GM12875 (cell line): Measurements from ENCODE around the gene IL13RA1.

Source experiments
- H3K4me3 ChIP-seq: one replicate; pipeline ENCODE4 v1.5.1; 2011; ENCODE audit warnings: low read depth, low read length, control low read depth
- CTCF ChIP-seq: IDR thresholded peaks from 2 replicates; pipeline ENCODE4 v1.5.1; 2011; ENCODE audit warnings: low read depth, mild to moderate bottlenecking, control low read depth, inconsistent platforms, low read length, moderate library complexity, borderline replicate concordance; ENCODE audit not compliant: insufficient read depth

Gene IL13RA1

GRCh38 chrX:118761939-118762707, 34.7 kb downstream of the IL13RA1 start:
- no peak for TF ChIP-seq CTCF
- H3K4me3 ChIP-seq, result no peak overlapping the region

GRCh38 chrX:118763489-118763888, 36.1 kb downstream of the IL13RA1 start:
- no peak overlapping the region for H3K4me3 ChIP-seq
- TF ChIP-seq CTCF, result no peak

- no peak for TF ChIP-seq CTCF
- no peak overlapping the region for H3K4me3 ChIP-seq
Observed at GRCh38 chrX:118764122-118764521, 36.7 kb downstream of the IL13RA1 start.

GRCh38 chrX:118770133-118770760, 42.8 kb downstream of the IL13RA1 start:
- no peak overlapping the region for H3K4me3 ChIP-seq
- TF ChIP-seq CTCF, result no peak

- TF ChIP-seq CTCF, result no peak
Observed at GRCh38 chrX:118772051-118772450, 44.6 kb downstream of the IL13RA1 start.

GRCh38 chrX:118773782-118774181, 46.4 kb downstream of the IL13RA1 start:
- no peak for TF ChIP-seq CTCF
- no peak overlapping the region for H3K4me3 ChIP-seq

More at GRCh38 chrX:118772051-118772450, 44.6 kb downstream of the IL13RA1 start:
- no peak overlapping the region for H3K4me3 ChIP-seq

- no peak overlapping the region for H3K4me3 ChIP-seq
- no peak for TF ChIP-seq CTCF
Observed at GRCh38 chrX:118779581-118779980, 52.2 kb downstream of the IL13RA1 start.
